ENCODE results near the gene CCDC7.
A peak's percentile ranks its signal among the peaks of the same experiment; 100 is the strongest.
"Not testable (repeated sequence)": the region's sequence is repeated elsewhere in the genome, so short reads cannot be mapped to it uniquely, and the experiment has no call there.

Gene CCDC7

GRCh38 chr10:32887481-32887880 lies 441.5 kb downstream of the CCDC7 start:
- DNase-seq (ENCODE audit: low spot score): peak; percentile 29

DNA sequence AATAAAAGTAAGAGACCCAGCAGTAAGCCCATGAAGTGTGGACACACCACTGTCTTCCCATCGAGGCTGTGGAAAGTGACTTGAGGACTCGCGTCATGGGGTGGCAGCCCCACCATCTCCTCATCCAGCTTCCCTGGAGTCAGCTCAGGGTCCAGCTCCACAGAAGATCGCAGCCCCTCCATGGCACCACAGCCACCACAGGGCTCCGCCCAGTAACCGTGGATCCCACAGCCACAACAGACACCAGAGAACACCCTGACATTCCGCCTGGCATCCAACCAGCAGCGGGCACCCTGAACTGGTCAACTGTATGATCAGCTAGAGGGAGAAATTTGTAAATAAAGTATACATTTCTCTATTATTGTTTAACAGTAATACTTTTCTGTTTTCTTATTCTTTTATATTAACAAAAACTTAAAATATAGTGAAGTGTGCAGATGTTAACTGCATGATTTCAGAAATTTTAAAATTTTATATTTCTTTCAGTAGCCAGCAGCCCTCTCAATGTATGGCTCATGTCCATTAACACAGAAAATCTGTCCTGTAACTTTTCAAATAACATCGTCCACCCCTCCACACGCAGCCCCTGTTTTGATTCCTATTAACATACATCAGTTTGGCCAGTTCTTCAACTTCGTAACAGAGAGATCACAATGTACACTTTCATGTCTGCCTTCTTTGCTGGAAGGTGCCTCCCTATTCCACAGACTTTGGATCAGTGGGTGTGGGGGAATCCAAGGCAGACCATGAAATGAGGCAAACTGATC lies 442.4 kb downstream of the CCDC7 start:
- DNase-seq (ENCODE audit: low spot score): no peak

DNA sequence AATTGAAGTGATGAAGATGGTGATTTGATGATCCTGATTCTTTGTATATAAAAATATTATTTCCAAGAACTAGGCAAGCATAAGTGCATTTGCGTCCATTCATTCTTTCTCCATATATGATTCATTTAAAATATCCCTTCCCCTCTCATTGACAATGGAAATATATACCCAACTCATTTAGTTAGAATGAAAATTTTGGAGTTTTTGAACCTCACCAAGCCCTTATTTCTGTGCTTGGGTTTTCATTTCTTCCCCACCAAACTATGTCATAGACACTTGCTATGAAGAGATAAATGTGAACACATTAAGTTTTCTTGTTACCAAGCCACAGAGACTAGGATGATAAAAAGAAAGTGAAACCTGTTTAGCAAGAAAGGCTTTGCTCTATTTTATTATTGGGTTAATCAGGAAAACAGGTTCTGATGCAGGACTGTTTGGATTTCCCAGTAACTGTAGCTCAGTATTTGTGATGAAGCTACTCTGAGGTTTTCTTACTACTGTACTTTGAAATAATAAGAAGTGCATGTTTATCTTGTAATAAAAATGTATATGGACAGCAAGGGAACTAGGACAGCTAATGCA lies 443.8 kb downstream of the CCDC7 start:
- DNase-seq (ENCODE audit: low spot score): no peak

GRCh38 chr10:32890444-32890843 lies 444.5 kb downstream of the CCDC7 start:
- no peak for DNase-seq (ENCODE audit: low spot score)

GRCh38 chr10:32891261-32891660 lies 445.3 kb downstream of the CCDC7 start:
- DNase-seq (ENCODE audit: low spot score): no peak

GRCh38 chr10:32893434-32893833 lies 447.5 kb downstream of the CCDC7 start:
- no peak for DNase-seq (ENCODE audit: low spot score)

GRCh38 chr10:32893916-32894664 lies 448.1 kb downstream of the CCDC7 start:
- DNase-seq (ENCODE audit: low spot score): no peak

- not testable (repeated sequence) for DNase-seq (ENCODE audit: low spot score)
These were observed 449.4 kb downstream of the CCDC7 start for GRCh38 chr10:32895200-32895968.

DNA sequence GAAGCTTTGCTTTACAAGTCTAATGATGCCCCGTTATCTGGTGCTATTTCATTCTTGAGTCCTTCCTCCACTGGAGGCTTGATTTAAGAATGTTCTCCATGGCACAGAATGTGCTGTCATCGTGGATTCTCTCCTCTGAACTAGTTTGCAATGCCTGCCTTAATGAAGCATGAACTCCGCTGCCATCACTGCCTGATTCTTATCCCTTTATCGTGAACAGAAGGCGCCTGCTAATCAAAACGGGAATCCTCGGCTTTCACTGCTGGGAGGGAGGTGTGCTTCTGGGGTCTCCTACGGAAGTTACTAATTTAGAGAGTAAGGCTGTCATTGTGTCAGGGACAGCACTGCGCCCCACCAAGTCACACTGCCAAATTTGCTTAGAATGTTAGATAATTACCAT lies 455.9 kb downstream of the CCDC7 start:
- DNase-seq (ENCODE audit: low spot score): no peak

GRCh38 chr10:32905466-32905865 lies 459.5 kb downstream of the CCDC7 start:
- DNase-seq (ENCODE audit: low spot score): no peak

DNA sequence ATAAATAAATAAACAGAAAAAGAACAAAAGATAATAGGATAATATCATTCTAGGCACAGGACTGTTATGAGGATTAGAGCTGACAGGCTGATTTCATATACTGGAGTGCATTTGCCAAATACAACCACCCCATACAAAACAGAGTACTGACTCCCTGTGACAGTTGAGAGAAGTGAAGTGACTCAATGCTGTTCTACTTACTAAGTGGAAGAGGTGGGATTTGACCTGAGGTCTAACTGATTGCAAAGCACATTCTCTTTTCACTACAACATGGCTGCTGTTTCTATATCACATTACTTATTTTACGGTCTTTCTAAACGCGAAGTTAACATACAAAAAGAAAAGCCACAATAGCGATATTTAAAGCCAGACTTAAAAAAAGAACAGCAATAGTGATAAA lies 460.7 kb downstream of the CCDC7 start:
- no peak for DNase-seq (ENCODE audit: low spot score)

DNA sequence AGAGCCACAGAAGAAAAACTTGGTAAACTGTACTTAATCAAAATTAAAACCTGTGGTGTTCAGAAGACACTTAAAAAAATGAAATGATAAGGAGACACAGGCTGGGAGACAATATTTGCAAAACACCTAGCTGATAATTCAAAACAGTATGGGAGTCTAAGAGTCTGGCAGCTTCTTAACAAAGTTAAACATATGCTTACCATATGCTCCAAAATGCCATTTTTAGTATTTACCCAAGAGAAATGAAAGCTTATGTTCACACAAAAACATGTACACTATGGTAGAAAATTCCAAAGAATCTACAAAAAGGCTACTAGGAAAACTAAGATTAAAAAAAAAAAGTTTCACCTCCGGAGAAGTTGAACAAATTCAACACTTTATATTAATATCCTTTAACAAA lies 463.5 kb downstream of the CCDC7 start:
- DNase-seq (ENCODE audit: low spot score): no peak

GRCh38 chr10:32909970-32910369 lies 464.0 kb downstream of the CCDC7 start:
- not testable (repeated sequence) for DNase-seq (ENCODE audit: low spot score)

DNA sequence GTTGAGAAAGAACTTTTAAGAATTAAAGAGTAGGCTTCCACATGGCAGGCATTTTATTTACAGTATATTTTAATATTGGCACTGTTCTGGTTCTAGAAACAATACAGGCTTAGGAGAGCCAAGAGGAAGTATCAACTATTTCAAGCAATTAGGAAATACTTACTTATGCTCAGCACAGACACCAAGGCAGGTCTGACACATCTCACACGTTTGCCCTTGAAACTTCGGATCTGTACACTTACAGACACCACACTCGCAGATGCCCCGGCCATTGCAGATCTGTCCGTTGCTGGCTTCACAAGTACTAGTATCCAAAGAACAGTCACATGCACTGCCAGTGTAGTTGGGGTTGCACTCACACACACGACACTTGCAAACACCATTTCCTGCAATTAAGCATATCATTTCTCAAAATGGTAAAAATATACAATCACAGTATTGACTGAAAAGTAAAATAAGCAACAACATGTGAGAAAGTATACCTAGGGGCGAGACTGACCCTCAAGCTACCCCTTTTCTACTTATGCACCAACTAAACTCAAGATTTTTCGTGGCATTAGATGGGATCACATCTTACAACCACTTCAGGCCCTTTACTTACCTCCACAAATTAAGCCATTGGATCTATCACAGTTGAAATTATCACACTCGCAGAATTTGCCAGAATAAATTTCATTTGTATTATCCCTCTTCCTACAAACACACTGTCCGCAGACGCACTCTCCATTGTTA lies 465.5 kb downstream of the CCDC7 start:
- DNase-seq (ENCODE audit: low spot score): no peak

DNA sequence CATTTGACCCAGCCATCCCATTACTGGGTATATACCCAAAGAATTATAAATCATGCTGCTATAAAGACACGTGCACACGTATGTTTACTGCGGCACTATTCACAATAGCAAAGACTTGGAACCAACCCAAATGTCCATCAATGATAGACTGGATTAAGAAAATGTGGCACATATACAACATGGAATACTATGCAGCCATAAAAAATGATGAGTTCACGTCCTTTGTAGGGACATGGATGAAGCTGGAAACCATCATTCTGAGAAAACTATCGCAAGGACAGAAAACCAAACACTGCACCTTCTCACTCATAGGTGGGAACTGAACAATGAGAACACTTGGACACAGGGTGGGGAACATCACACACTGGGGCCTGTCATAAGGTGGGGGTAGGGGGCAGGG lies 471.9 kb downstream of the CCDC7 start:
- DNase-seq (ENCODE audit: low spot score): not testable (repeated sequence)

DNA sequence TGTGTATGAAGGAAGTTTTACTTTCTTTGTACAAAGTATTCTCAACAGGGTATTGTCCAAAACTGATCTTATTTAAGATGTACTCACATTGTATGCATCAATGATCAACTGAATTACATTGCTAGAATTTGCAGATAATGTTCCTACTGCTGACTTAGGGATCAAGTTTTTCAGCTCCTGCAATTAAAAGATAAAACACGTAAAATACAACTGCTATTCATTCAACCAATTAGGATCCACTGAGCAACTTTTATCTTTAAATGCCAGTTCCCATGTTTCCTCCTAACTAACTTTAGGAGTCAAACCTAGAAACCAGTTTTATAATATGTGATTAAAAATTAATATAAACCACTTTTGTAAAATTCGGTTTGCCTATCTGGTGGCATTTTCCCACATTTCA lies 476.2 kb downstream of the CCDC7 start:
- DNase-seq (ENCODE audit: low spot score): no peak

- no peak for DNase-seq (ENCODE audit: low spot score)
These were observed 477.2 kb downstream of the CCDC7 start for GRCh38 chr10:32923134-32923533.

DNA sequence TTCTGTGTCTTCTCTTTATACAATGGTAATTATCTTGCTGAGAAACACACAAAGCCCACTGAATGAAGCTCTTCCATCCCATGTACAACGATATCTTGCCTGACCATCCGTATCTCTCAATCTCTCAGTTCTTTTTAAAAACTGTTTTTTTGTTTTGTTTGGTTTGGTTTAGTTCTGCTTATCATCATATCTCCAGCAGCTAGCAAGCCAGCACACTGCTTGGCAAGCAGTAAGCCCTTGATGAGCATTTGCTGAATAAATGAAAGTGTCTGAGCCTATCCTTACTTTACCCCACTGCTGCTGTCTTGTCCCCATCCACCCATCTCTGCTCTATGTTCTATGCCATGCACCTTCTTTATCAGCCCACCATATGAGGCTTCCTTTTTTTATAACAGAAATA lies 477.9 kb downstream of the CCDC7 start:
- DNase-seq (ENCODE audit: low spot score): no peak

All from D341Med (cell line).